Panc1 (cell line): ENCODE results near the gene FMO1. TPM values are rescaled to one million over a fixed set of nuclear protein-coding genes. Genes with fewer than 3 reads are reported as not detected.

Source experiments
- ATAC-seq: fragments of 200-7000 bp; cut with Tn5 transposase; 2 replicates; pipeline ENCODE4 v1.9.1; 2020; ENCODE audit warnings: mild to moderate bottlenecking, moderate library complexity
- BruUV-seq: library from RNA; stranded (reverse); fragments of 400-500 nt; replicated peaks from 2 replicates; lab custom pipeline; 2021; lab: Mats Ljungman, UMichigan
- CTCF ChIA-PET: fragments of 300-600 bp; sonication (Branson Sonifier 250); formaldehyde crosslinking; loops from one replicate; lab custom pipeline; 2022; ENCODE audit warnings: antibody characterized with exemption; lab: Charles Lee
- POLR2A ChIA-PET: fragments of 300-600 bp; sonication (Branson Sonifier 250); formaldehyde crosslinking; loops from one replicate; lab custom pipeline; 2022; ENCODE audit warnings: antibody characterized with exemption; lab: Charles Lee
- DNase-seq: peaks from one replicate; pipeline ENCODE4 v3.0.0-alpha.2; 2010; ENCODE audit warnings: low read depth, low spot score
- H3K27ac ChIP-seq: 2 replicates; pipeline ENCODE4 v1.5.1; 2011; ENCODE audit warnings: mild to moderate bottlenecking, low read length, inconsistent platforms
- H3K27me3 ChIP-seq: fragments of 200-500 bp; sonication (Bioruptor generic); 2 replicates; pipeline ENCODE4 v1.6.0; 2014; ENCODE audit warnings: low read length, inconsistent platforms; ENCODE audit not compliant: control insufficient read depth, insufficient read depth
- H3K36me3 ChIP-seq: fragments of 200-500 bp; sonication (Bioruptor generic); 2 replicates; pipeline ENCODE4 v1.5.1; 2014; ENCODE audit warnings: inconsistent platforms, mild to moderate bottlenecking, low read length, moderate library complexity; ENCODE audit not compliant: control insufficient read depth, insufficient read depth
- H3K4me1 ChIP-seq: 2 replicates; pipeline ENCODE4 v1.5.1; 2011; ENCODE audit warnings: inconsistent platforms, mild to moderate bottlenecking, low read length, moderate library complexity; ENCODE audit not compliant: control insufficient read depth, insufficient read depth
- H3K4me3 ChIP-seq, 2 experiments: 2 replicates each; pipeline ENCODE4 v1.5.1; 2011 to 2012; ENCODE audit warnings: low read depth in 2 of 2, low read length in 2 of 2, mild to moderate bottlenecking in 2 of 2, inconsistent platforms in 1 of 2, moderate library complexity in 1 of 2
- H3K9me3 ChIP-seq: fragments of 200-500 bp; sonication (Bioruptor generic); 2 replicates; pipeline ENCODE4 v1.5.1; 2014; ENCODE audit warnings: low read depth, mild to moderate bottlenecking, inconsistent platforms, low read length, moderate library complexity; ENCODE audit not compliant: control insufficient read depth, insufficient read depth
- POLR2AphosphoS5 ChIP-seq: IDR thresholded peaks from 2 replicates; pipeline ENCODE4 v1.6.1; 2012; ENCODE audit warnings: mild to moderate bottlenecking, low read depth, low read length, moderate library complexity
- SIN3A ChIP-seq: IDR thresholded peaks from 2 replicates; pipeline ENCODE4 v1.6.1; 2012; ENCODE audit warnings: low read depth, mild to moderate bottlenecking, low read length, moderate library complexity, borderline replicate concordance; ENCODE audit not compliant: insufficient read depth
- TCF7L2 ChIP-seq: IDR thresholded peaks from 2 replicates; pipeline ENCODE4 v1.6.1; 2011; ENCODE audit warnings: mild to moderate bottlenecking, low read depth, low read length, inconsistent platforms
- in situ Hi-C: cut with HindIII; loops from 2 replicates; pipeline ENCODE4 v1.10.0; 2016; ENCODE audit warnings: low sequenced_read_pairs, low pct_unique_long_range_greater_than_20kb
- intact Hi-C: fragments of 100-400 bp; cut with micrococcal nuclease; formaldehyde crosslinking; loops from one replicate; pipeline ENCODE4 v1.10.0; 2022; ENCODE audit not compliant: unreplicated experiment
- total RNA-seq: library from RNA; stranded (reverse); gene quantifications from one replicate; pipeline ENCODE4 v1.2.1, GENCODE V29; 2021; ENCODE audit not compliant: unreplicated experiment
- TF ChIP-seq, protein P1 (sequence below), 2 experiments: IDR thresholded peaks; 2 replicates each; pipeline ENCODE4 v1.6.1; 2011 to 2012; ENCODE audit warnings: low read depth in 2 of 2, control low read depth in 1 of 2, low read length in 1 of 2, mild to moderate bottlenecking in 1 of 2, moderate library complexity in 1 of 2; ENCODE audit not compliant: insufficient read depth in 1 of 2
- TF ChIP-seq, protein P2 (sequence below): fragments of 450-650 bp; IDR thresholded peaks from 2 replicates; pipeline ENCODE4 v1.5.1; 2017; ENCODE audit warnings: mild to moderate bottlenecking

Gene FMO1
- total RNA-seq, 1 experiment from 2014 or later, result not detected

DNA sequence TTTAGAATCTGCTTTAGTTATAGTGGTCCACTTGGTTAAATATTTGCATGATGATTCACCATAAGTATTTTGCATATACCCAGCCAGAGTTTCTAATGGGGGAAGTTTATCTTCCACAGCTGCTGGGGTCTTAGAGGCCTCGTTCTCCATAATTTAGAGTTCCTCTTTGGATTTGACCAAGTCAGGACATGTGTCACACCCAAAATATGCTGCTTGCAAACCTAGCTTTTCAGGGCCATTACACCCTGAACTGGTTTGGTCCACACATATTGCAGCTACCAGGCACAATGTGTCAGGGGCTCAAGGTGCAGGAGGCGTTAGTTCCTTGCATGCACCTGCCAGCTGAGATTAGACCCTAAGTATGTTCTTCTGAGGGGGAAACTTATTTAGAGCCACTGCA, 48.6 kb downstream of the FMO1 start:
- Histone ChIP-seq H3K9me3 (no peaks in the 10 kb centered on the region), H3K27ac (no peak overlapping the region), H3K36me3 (no peaks in the 10 kb centered on the region), H3K4me1 (no peaks in the 10 kb centered on the region), H3K27me3 (no peaks in the 10 kb centered on the region), H3K4me3 (no peak overlapping the region)
- intact Hi-C loops, result no loop called here
- ChIA-PET CTCF (no interaction called here), POLR2A (no interaction called here)
- DNase-seq, result no peak
- no TSS peak for BruUV-seq
- ATAC-seq, result no peak
- in situ Hi-C loops, result no loop called here
- TF ChIP-seq, protein P1, sequence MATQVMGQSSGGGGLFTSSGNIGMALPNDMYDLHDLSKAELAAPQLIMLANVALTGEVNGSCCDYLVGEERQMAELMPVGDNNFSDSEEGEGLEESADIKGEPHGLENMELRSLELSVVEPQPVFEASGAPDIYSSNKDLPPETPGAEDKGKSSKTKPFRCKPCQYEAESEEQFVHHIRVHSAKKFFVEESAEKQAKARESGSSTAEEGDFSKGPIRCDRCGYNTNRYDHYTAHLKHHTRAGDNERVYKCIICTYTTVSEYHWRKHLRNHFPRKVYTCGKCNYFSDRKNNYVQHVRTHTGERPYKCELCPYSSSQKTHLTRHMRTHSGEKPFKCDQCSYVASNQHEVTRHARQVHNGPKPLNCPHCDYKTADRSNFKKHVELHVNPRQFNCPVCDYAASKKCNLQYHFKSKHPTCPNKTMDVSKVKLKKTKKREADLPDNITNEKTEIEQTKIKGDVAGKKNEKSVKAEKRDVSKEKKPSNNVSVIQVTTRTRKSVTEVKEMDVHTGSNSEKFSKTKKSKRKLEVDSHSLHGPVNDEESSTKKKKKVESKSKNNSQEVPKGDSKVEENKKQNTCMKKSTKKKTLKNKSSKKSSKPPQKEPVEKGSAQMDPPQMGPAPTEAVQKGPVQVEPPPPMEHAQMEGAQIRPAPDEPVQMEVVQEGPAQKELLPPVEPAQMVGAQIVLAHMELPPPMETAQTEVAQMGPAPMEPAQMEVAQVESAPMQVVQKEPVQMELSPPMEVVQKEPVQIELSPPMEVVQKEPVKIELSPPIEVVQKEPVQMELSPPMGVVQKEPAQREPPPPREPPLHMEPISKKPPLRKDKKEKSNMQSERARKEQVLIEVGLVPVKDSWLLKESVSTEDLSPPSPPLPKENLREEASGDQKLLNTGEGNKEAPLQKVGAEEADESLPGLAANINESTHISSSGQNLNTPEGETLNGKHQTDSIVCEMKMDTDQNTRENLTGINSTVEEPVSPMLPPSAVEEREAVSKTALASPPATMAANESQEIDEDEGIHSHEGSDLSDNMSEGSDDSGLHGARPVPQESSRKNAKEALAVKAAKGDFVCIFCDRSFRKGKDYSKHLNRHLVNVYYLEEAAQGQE (IDR thresholded peaks at IDR 0.05; ENCODE audit: insufficient read depth in 1 of 2, low read depth in 2 of 2, low read length in 1 of 2), result no peak
- TF ChIP-seq POLR2AphosphoS5, result no peak
- no peak for TF ChIP-seq SIN3A

DNA sequence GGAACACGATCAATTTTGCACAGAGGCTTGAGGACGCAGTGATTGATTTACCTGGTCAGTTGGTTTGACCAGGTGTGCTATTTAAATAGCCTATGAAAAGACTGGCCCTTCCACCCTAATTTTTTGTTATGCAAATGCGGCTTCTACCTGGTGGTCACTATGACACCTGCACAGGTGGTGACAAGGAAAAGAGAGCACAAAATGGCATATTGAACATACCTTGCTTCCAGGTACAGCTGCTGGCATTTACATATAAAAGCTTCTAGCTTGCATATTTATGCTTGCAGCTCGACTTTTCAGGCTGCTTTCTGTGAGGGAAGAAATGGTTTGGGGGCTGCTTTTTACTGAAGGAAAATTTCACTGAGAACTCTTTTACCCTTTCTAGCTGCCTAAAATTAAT, 50.4 kb downstream of the FMO1 start:
- CTCF ChIA-PET, result no interaction called here
- Histone ChIP-seq H3K27me3 (no peaks in the 10 kb centered on the region), H3K4me3 (no peak overlapping the region), H3K9me3 (no peaks in the 10 kb centered on the region), H3K27ac (no peak overlapping the region), H3K4me1 (no peaks in the 10 kb centered on the region), H3K36me3 (no peaks in the 10 kb centered on the region)
- no peak for TF ChIP-seq POLR2AphosphoS5
- TF ChIP-seq TCF7L2, result no peak
- no peak for TF ChIP-seq SIN3A
- TF ChIP-seq, protein P2, sequence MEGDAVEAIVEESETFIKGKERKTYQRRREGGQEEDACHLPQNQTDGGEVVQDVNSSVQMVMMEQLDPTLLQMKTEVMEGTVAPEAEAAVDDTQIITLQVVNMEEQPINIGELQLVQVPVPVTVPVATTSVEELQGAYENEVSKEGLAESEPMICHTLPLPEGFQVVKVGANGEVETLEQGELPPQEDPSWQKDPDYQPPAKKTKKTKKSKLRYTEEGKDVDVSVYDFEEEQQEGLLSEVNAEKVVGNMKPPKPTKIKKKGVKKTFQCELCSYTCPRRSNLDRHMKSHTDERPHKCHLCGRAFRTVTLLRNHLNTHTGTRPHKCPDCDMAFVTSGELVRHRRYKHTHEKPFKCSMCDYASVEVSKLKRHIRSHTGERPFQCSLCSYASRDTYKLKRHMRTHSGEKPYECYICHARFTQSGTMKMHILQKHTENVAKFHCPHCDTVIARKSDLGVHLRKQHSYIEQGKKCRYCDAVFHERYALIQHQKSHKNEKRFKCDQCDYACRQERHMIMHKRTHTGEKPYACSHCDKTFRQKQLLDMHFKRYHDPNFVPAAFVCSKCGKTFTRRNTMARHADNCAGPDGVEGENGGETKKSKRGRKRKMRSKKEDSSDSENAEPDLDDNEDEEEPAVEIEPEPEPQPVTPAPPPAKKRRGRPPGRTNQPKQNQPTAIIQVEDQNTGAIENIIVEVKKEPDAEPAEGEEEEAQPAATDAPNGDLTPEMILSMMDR, result no peak
- TF ChIP-seq, protein P1 (IDR thresholded peaks at IDR 0.05; ENCODE audit: insufficient read depth in 1 of 2, low read depth in 2 of 2, low read length in 1 of 2), result no peak
- intact Hi-C loops (no loop called here), in situ Hi-C loops (no loop called here)
- no TSS peak for BruUV-seq
- ATAC-seq, result no peak
- POLR2A ChIA-PET, result no interaction called here
- DNase-seq, result no peak
